SK-N-SH (cell line): ENCODE results near the gene NPTX1. TPM values are rescaled to one million over a fixed set of nuclear protein-coding genes. Genes with fewer than 3 reads are reported as not detected.
A peak's percentile ranks its signal among the peaks of the same experiment; 100 is the strongest.

Experiments
- CTCF ChIA-PET: fragments of 300-600, 350-600 bp; formaldehyde crosslinking; extraction: SDS; loops from one replicate; lab custom pipeline; 2021; lab: Yijun Ruan, JAX
- POLR2A ChIA-PET: fragments of 350-600 bp; sonication (Branson Sonifier 250); formaldehyde crosslinking; extraction: SDS; loops from one replicate; lab custom pipeline; 2020; ENCODE audit warnings: antibody characterized with exemption, inconsistent platforms; lab: Yijun Ruan, JAX
- DNase-seq: peaks from one replicate; pipeline ENCODE4 v3.0.0; 2012
- H2AFZ ChIP-seq: fragments of 200-600 bp; sonication (generic); 2 replicates; pipeline ENCODE4 v1.8.1; 2016; ENCODE audit warnings: antibody characterized with exemption, mild to moderate bottlenecking, low read depth
- H3F3A ChIP-seq: fragments of 200-600 bp; sonication (generic); replicated peaks from 2 replicates; pipeline ENCODE3; 2016; ENCODE audit warnings: antibody characterized with exemption, mild to moderate bottlenecking; ENCODE audit not compliant: insufficient read depth
- H3K27ac ChIP-seq, 2 experiments: fragments of 200-500 bp in 1 of 2; fragments of 200-600 bp in 1 of 2; sonication (Bioruptor generic) in 1 of 2; sonication (generic), shearing (Covaris generic) in 1 of 2; 2 replicates each; pipeline versions ENCODE4 v1.5.1 to v1.6.1; 2014 to 2016; ENCODE audit warnings: low read depth in 2 of 2, inconsistent platforms in 1 of 2, low read length in 1 of 2, mild to moderate bottlenecking in 1 of 2, mixed read lengths in 1 of 2
- H3K27me3 ChIP-seq: fragments of 200-600 bp; sonication (generic), shearing (Covaris generic); 2 replicates; pipeline ENCODE4 v1.6.1; 2016; ENCODE audit warnings: mixed run types; ENCODE audit not compliant: insufficient read depth
- H3K36me3 ChIP-seq, 2 experiments: fragments of 200-500 bp in 1 of 2; fragments of 200-600 bp in 1 of 2; sonication (Bioruptor generic) in 1 of 2; sonication (generic) in 1 of 2; replicated peaks in 1 of 2; 2 replicates each; pipeline versions ENCODE3 to v1.5.1; 2014 to 2016; ENCODE audit warnings: low read length in 1 of 2, mild to moderate bottlenecking in 1 of 2; ENCODE audit not compliant: insufficient read depth in 2 of 2, control insufficient read depth in 1 of 2
- H3K4me1 ChIP-seq, 2 experiments: fragments of 200-500 bp in 1 of 2; fragments of 200-600 bp in 1 of 2; sonication (Bioruptor generic) in 1 of 2; sonication (generic), shearing (Covaris generic) in 1 of 2; 2 replicates each; pipeline versions ENCODE4 v1.5.1 to v1.6.1; 2014 to 2016; ENCODE audit warnings: low read depth in 1 of 2, low read length in 1 of 2, mixed run types in 1 of 2; ENCODE audit not compliant: insufficient read depth in 2 of 2, control insufficient read depth in 1 of 2
- H3K4me2 ChIP-seq: fragments of 200-600 bp; sonication (generic), shearing (Covaris generic); 2 replicates; pipeline ENCODE4 v1.6.1; 2017; ENCODE audit warnings: mixed run types
- H3K4me3 ChIP-seq, 2 experiments: fragments of 200-500 bp in 1 of 2; fragments of 200-600 bp in 1 of 2; sonication (Bioruptor generic) in 1 of 2; sonication (generic), shearing (Covaris generic) in 1 of 2; 2 replicates each; pipeline versions ENCODE4 v1.5.1 to v1.8.1; 2014 to 2016; ENCODE audit warnings: low read depth in 2 of 2, inconsistent platforms in 1 of 2, low read length in 1 of 2, mild to moderate bottlenecking in 1 of 2, mixed read lengths in 1 of 2, moderate library complexity in 1 of 2
- H3K79me2 ChIP-seq: fragments of 200-600 bp; sonication (generic); 2 replicates; pipeline ENCODE4 v1.8.1; 2017; ENCODE audit warnings: mild to moderate bottlenecking; ENCODE audit not compliant: insufficient read depth
- H3K9ac ChIP-seq: fragments of 200-600 bp; sonication (generic); 2 replicates; pipeline ENCODE4 v1.6.1; 2017; ENCODE audit warnings: mixed run types
- H3K9me2 ChIP-seq: fragments of 200-600 bp; sonication (generic); 2 replicates; pipeline ENCODE4 v1.6.1; 2017; ENCODE audit warnings: mixed run types
- H3K9me3 ChIP-seq: fragments of 200-600 bp; sonication (generic); 2 replicates; pipeline ENCODE4 v1.6.1; 2017; ENCODE audit warnings: mixed run types, mild to moderate bottlenecking, moderate library complexity
- H4K20me1 ChIP-seq: fragments of 200-600 bp; sonication (generic); 2 replicates; pipeline ENCODE4 v1.6.1; 2017; ENCODE audit warnings: mild to moderate bottlenecking, mixed run types; ENCODE audit not compliant: insufficient read depth
- CHD2 ChIP-seq: fragments of 150-350 bp; IDR thresholded peaks from 2 replicates; pipeline ENCODE4 v1.6.1; 2018; ENCODE audit warnings: low read length; ENCODE audit not compliant: partially characterized antibody
- ELF1 ChIP-seq: IDR thresholded peaks from 2 replicates; pipeline ENCODE4 v1.4.0; 2012
- EP300 ChIP-seq, 2 experiments: IDR thresholded peaks; 2 replicates each; pipeline versions ENCODE4 v1.4.0 to v1.6.1; 2012; ENCODE audit warnings: borderline replicate concordance in 1 of 2, low read depth in 1 of 2, low read length in 1 of 2
- FOXJ3 ChIP-seq: sonication (generic); formaldehyde crosslinking; IDR thresholded peaks from 2 replicates; pipeline ENCODE4 v1.5.1; 2020; ENCODE audit warnings: mild to moderate bottlenecking, missing genetic modification reagents
- IRF3 ChIP-seq: fragments of 150-350 bp; IDR thresholded peaks from 2 replicates; pipeline ENCODE4 v1.6.1; 2016; ENCODE audit warnings: mild to moderate bottlenecking, low read depth, low read length
- JUND ChIP-seq: IDR thresholded peaks from 2 replicates; pipeline ENCODE4 v1.4.0; 2012
- MAX ChIP-seq: IDR thresholded peaks from 2 replicates; pipeline ENCODE4 v1.4.0; 2012; ENCODE audit warnings: low read depth
- MEF2A ChIP-seq: IDR thresholded peaks from 2 replicates; pipeline ENCODE4 v1.4.0; 2012; ENCODE audit warnings: low read depth, borderline replicate concordance
- MXI1 ChIP-seq: IDR thresholded peaks from 2 replicates; pipeline ENCODE4 v1.6.1; 2012; ENCODE audit warnings: mild to moderate bottlenecking, low read depth, low read length, improper control_type of control experiment
- NFIC ChIP-seq: IDR thresholded peaks from 2 replicates; pipeline ENCODE4 v1.4.0; 2012; ENCODE audit warnings: borderline replicate concordance
- NRF1 ChIP-seq: IDR thresholded peaks from 2 replicates; pipeline ENCODE4 v1.6.1; 2012; ENCODE audit warnings: low read depth, mild to moderate bottlenecking, low read length
- PBX3 ChIP-seq: IDR thresholded peaks from 2 replicates; pipeline ENCODE4; 2012
- POLR2AphosphoS5 ChIP-seq: IDR thresholded peaks from 2 replicates; pipeline ENCODE4 v1.6.1; 2012; ENCODE audit warnings: low read depth, low read length
- RCOR1 ChIP-seq: fragments of 150-350 bp; IDR thresholded peaks from 2 replicates; pipeline ENCODE4 v1.6.1; 2017; ENCODE audit warnings: antibody characterized with exemption, low read length
- RXRA ChIP-seq: IDR thresholded peaks from 2 replicates; pipeline ENCODE4 v1.4.0; 2012; ENCODE audit warnings: low read depth, mild to moderate bottlenecking, borderline replicate concordance
- SMC3 ChIP-seq: IDR thresholded peaks from 2 replicates; pipeline ENCODE4 v1.6.1; 2012; ENCODE audit warnings: low read depth, low read length, improper control_type of control experiment
- USF2 ChIP-seq: fragments of 150-350 bp; IDR thresholded peaks from 2 replicates; pipeline ENCODE4 v1.6.1; 2017; ENCODE audit warnings: antibody characterized with exemption, low read length, low read depth, borderline replicate concordance
- ZBTB33 ChIP-seq: IDR thresholded peaks from 2 replicates; pipeline ENCODE4 v1.4.0; 2012; ENCODE audit warnings: low read depth, borderline replicate concordance
- WGBS: methylation state at CpG from one replicate; pipeline ENCODE4 v1.1.6; 2017; ENCODE audit warnings: low lambda C conversion rate; 5-methylcytosine and 5-hydroxymethylcytosine counted together
- polyA plus RNA-seq, 3 experiments: library from polyadenylated mRNA; depleted of rRNA; stranded (reverse); fragments of >200 nt; gene quantifications; 2 replicates each; pipeline ENCODE4 v1.2.3, GENCODE V29; 2012

Gene NPTX1
- polyA plus RNA-seq, 1 of the 3 experiments (the other 2 are of a cell fraction) = 0.05 TPM

- ChIA-PET POLR2A (interaction anchor here (1.0 kb wide), 1 partner anchor 23 kb away, joined by 3 read pairs; no protein-coding TSS in a partner anchor), CTCF (interaction anchor here (0.6 to 2.3 kb wide), 10 partner anchors 8 to 671 kb away, joined by 3 to 8 read pairs (median 4); no protein-coding TSS in a partner anchor)
- H3F3A ChIP-seq = peaks cover 1% of the 10 kb centered on the region
- no peaks in the 10 kb centered on the region for H3K27me3 ChIP-seq
- H3K9me2 ChIP-seq = no peaks in the 10 kb centered on the region
- H2AFZ ChIP-seq = no peak overlapping the region
- H3K4me2 ChIP-seq = no peak overlapping the region
- DNase-seq = no peak
- no peaks in the 10 kb centered on the region for H3K79me2 ChIP-seq
- TF ChIP-seq USF2 = no peak
- no peak for TF ChIP-seq NFIC
- TF ChIP-seq POLR2AphosphoS5 = 0 out of 2 replicates have a peak, but pooled peaks have one; percentile 5
- TF ChIP-seq MEF2A = no peak
- TF ChIP-seq MAX = no peak
- no peak for TF ChIP-seq JUND
- TF ChIP-seq PBX3 = no peak
- TF ChIP-seq CHD2 = no peak
- no peak overlapping the region for H3K27ac ChIP-seq
- H3K9me3 ChIP-seq = no peaks in the 10 kb centered on the region
- H3K4me3 ChIP-seq = no peak overlapping the region
- no peaks in the 10 kb centered on the region; a peak in 1 of 4 replicates for H3K4me1 ChIP-seq
- H3K36me3 ChIP-seq = peaks cover 3 to 24% of the 10 kb centered on the region in 2 experiments
- no peak overlapping the region for H3K9ac ChIP-seq
- 86% methylated on average over 26 of the region's 29 CpGs for WGBS
- no peaks in the 10 kb centered on the region for H4K20me1 ChIP-seq
These were observed 44.9 kb downstream of the NPTX1 start for GRCh38 chr17:80431246-80432195.

- H3K4me2 ChIP-seq = no peak overlapping the region
- H3K9me3 ChIP-seq = no peaks in the 10 kb centered on the region
- no peaks in the 10 kb centered on the region for H4K20me1 ChIP-seq
- no peak for DNase-seq
- H3K9ac ChIP-seq = no peak overlapping the region
- ChIA-PET POLR2A (no interaction called here), CTCF (interaction anchor here (1.1 to 1.2 kb wide), 5 partner anchors 9 to 672 kb away, joined by 3 to 4 read pairs (median 3); no protein-coding TSS in a partner anchor)
- no peaks in the 10 kb centered on the region for H3K79me2 ChIP-seq
- no peak overlapping the region for H3K4me3 ChIP-seq
- H3K36me3 ChIP-seq = peaks cover 3 to 24% of the 10 kb centered on the region in 2 experiments
- no peaks in the 10 kb centered on the region for H3K9me2 ChIP-seq
- no peak overlapping the region for H3K27ac ChIP-seq
- H3K27me3 ChIP-seq = no peaks in the 10 kb centered on the region
- H3K4me1 ChIP-seq = no peaks in the 10 kb centered on the region; a peak in 1 of 4 replicates
- H2AFZ ChIP-seq = no peak overlapping the region
- 73% methylated on average over 13 of the region's 15 CpGs for whole genome bisulfite sequencing
- peaks cover 6% of the 10 kb centered on the region for H3F3A ChIP-seq
- TF ChIP-seq JUND (no peak), SMC3 (no peak), NRF1 (no peak), MXI1 (no peak), RXRA (no peak), RCOR1 (no peak), CHD2 (no peak), MAX (no peak), EP300 (IDR thresholded peaks at IDR 0.05; ENCODE audit: borderline replicate concordance in 1 of 2, low read depth in 1 of 2, low read length in 1 of 2) (no peak), IRF3 (no peak), ELF1 (no peak), FOXJ3 (CRISPR knock-in tag) (no peak), ZBTB33 (no peak)
These were observed 45.8 kb downstream of the NPTX1 start for GRCh38 chr17:80430446-80431245.
